Motor neuron (in vitro differentiated cells): ENCODE results near the gene IMPA2. TPM values are rescaled to one million over a fixed set of nuclear protein-coding genes. Genes with fewer than 3 reads are reported as not detected.
"Not testable (repeated sequence)": the region's sequence is repeated elsewhere in the genome, so short reads cannot be mapped to it uniquely, and the experiment has no call there.

Experiments used
- ATAC-seq, 8 experiments: fragments of 200-7000 bp; cut with Tn5 transposase; replicated peaks in 6 of 8; 2 replicates each; pipeline ENCODE4 v1.8.0; 2021; ENCODE audit warnings: mild to moderate bottlenecking in 8 of 8, moderate library complexity in 8 of 8
- H3K27ac ChIP-seq, 2 donors: fragments of 250-450 bp; sonication (Bioruptor Pico); 2 replicates each; pipeline ENCODE4 v1.9.0; 2021; ENCODE audit warnings: antibody characterized with exemption in 2 of 2, mild to moderate bottlenecking in 2 of 2, moderate library complexity in 1 of 2
- H3K4me1 ChIP-seq, 2 donors: fragments of 250-450 bp; sonication (Bioruptor Pico); replicated peaks in 1 of 2; 2 replicates each; pipeline ENCODE4 v1.6.1; 2021; ENCODE audit warnings: antibody characterized with exemption in 2 of 2, mild to moderate bottlenecking in 2 of 2, moderate library complexity in 1 of 2
- H3K4me3 ChIP-seq, 5 donors: fragments of 250-450 bp; sonication (Bioruptor Pico); 2 replicates each; pipeline ENCODE4 v1.9.0; 2021; ENCODE audit warnings: antibody characterized with exemption in 5 of 5, mild to moderate bottlenecking in 5 of 5, moderate library complexity in 4 of 5
- WGBS, 10 experiments: fragments of 450-650 bp; shearing (Covaris generic); methylation state at CpG; one replicate each; pipeline ENCODE4 v1.0.0; 2022; 5-methylcytosine and 5-hydroxymethylcytosine counted together
- in situ Hi-C, 9 experiments: fragments of 400-800 bp; cut with MboI; loops; one replicate each; pipeline ENCODE4 v1.15.0; 2021; ENCODE audit warnings: low sequenced_read_pairs in 9 of 9, low pct_unique_long_range_greater_than_20kb in 2 of 9; ENCODE audit not compliant: unreplicated experiment in 9 of 9
- total RNA-seq, 8 experiments: library from RNA; unstranded; fragments of 300-600 nt; gene quantifications; 2 replicates each; pipeline versions ENCODE4 v1.2.3 to v1.2.4, GENCODE V29; 2022

Gene IMPA2
- total RNA-seq = 10 to 100 TPM in 5 of 8 experiments, 1 to 10 TPM in 3; 4.1 to 54.1 (median 16.8) TPM

DNA sequence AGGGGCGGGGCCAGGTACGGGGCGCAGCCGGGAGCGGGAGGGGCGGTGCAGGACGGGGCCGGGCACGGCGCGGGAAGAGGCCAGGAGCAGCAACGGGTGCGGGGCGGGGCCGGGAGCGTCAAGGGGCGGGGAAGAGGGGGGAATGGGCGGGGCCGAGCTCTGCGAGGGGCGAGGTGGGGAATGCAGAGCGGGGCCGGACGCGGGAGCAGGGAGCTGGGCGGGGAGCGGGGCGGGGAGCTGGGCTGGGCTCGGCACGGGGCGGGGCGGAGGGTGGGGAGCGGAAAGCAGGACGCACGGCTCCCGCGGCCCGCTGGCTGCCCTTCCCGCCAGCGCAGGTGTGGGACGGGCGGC is at the start of gene IMPA2:
IMPA2 (plus strand) TSS at position 316 of the 351 bp plus-strand sequence. CDS start 163 bp downstream, outside the sequence.
- in situ Hi-C loops = no loop called here
- no CpG with 5 or more reads among the region's 42 CpGs for WGBS, 10 experiments
- ATAC-seq = no peak
- Histone ChIP-seq H3K4me1 (peaks cover 13 to 16% of the 10 kb centered on the region in 2 donors), H3K4me3 (peak within 1 kb of the TSS; percentile 53 to 85 (median 62)), H3K27ac (peak within 1 kb of the TSS in 1 of 2 donors; percentile 62)

DNA sequence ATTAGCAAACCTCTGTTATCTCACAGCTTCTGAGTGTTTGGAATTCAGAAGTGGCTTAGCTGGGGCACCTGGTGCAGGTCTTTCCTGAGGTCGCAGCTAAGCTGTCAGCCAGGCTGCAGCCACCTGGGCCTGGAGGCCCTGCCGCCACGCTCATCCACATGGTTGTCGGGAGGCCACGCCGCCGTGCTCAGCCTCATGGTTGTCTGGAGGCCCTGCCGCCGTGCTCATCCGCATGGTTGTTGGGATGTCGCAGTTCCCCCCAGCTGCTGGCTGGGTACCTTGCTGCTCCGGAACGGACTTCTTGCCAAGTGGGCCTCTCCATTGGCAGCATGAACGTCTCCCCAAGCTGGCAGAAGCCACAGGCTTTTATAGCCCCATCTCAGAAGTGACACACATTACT is 48.9 kb upstream of the IMPA2 start:
- no peak for ATAC-seq
- H3K4me1 ChIP-seq = no peaks in the 10 kb centered on the region
- no peak overlapping the region for H3K27ac ChIP-seq
- in situ Hi-C loops = loop anchor here in 6 of 9 experiments (10.0 to 25.0 kb wide), 3 partner anchors 95 to 105 kb away; no protein-coding TSS in a partner anchor
- WGBS, 10 experiments = 83 to 93% (median 88%) methylated on average over 1 to 5 of the region's 14 CpGs; no CpG with 5 or more reads in 6 of the 10 experiments
- H3K4me3 ChIP-seq = no peak overlapping the region

DNA sequence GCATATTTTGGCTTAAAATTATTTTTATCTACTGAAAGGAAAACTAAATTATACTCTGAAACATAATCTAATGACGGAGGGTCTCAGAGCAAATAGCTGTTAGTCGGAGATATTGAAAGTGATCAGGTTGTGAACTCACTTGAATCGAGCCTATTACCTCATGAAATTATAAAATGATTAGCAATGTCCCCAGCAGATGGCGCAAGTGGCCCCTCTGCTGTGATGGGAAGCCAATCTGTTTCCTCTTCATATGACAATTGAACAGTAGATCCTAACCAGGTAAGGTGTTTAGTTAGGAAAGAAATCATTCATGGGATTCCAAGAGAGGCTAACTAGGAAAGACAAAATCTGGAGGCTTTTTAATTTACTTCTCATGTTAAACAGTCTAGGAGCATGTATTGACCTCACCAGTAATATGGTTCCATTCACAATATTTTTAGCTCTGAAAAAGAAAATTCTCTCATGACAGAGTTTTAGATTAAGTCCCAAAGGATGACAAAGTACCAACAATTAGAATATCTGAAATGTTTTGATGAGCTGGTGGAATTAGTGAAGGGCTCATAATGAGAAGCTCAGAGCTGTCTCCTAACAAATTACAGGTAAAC is 43.3 kb upstream of the IMPA2 start:
- ATAC-seq = peak in 7 of 8 experiments; percentile 56 to 82 (median 72)
- 0 to 60% (median 3%) methylated on average over 1 to 4 of the region's 4 CpGs; no CpG with 5 or more reads in 1 of the 10 experiments for WGBS, 10 experiments

DNA sequence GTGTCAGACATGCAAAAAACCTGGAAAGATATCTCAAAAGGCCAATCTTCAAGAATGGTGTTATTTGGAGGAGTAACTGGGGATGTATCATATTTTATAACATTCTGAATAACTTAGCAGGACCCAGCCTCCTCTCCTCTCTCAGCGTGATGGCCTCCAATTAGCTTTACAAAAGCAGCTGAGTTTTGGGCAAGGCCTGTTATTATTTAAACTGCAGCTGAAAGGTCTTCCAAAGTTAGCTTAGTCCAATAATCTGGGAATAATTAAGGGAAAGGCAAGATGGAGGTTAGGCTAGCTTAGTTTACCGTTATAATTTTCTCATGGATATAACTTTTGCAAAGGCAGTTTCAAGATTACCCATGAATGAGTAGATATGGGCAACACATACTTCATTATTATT is 40.4 kb upstream of the IMPA2 start:
- WGBS, 10 experiments = 0 to 94% (median 50%) methylated on average over 1 to 2 of the region's 2 CpGs; no CpG with 5 or more reads in 3 of the 10 experiments
- no peak overlapping the region for H3K4me3 ChIP-seq
- no peaks in the 10 kb centered on the region for H3K4me1 ChIP-seq
- ATAC-seq = no peak
- no peak overlapping the region for H3K27ac ChIP-seq
- in situ Hi-C loops = loop anchor here in 6 of 9 experiments (10.0 to 25.0 kb wide), 3 partner anchors 54 to 104 kb away; no protein-coding TSS in a partner anchor

More for the DNA sequence above, 43.3 kb upstream of the IMPA2 start:
- H3K4me1 ChIP-seq = no peaks in the 10 kb centered on the region
- in situ Hi-C loops = loop anchor here in 6 of 9 experiments (10.0 to 25.0 kb wide), 3 partner anchors 97 to 101 kb away; no protein-coding TSS in a partner anchor
- H3K27ac ChIP-seq = no peak overlapping the region
- H3K4me3 ChIP-seq = no peak overlapping the region

DNA sequence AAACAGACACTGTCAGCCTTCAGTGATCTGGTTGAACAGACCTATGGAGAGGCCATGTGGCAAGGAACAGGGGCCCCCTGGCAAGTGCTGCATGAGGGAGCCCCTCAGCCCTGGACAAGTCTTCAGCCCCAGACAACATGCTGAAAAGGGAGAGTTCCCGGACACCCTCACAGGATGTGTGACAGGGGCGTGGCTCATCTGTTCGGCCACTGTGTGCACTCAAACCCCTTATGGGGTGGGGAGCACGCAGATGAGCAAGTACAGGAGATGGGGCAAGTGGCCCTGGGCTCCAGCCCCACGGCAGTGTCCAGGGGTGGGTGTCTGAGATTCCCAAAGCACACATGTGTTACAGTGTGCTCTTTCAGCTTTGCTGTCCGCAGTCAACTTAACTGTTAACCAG is 37.8 kb upstream of the IMPA2 start:
- in situ Hi-C loops = loop anchor here in 6 of 9 experiments (10.0 to 25.0 kb wide), 3 partner anchors 51 to 106 kb away; no protein-coding TSS in a partner anchor
- Histone ChIP-seq H3K27ac (no peak overlapping the region), H3K4me3 (no peak overlapping the region), H3K4me1 (peaks cover 0 to 3% of the 10 kb centered on the region in 2 donors)
- 63 to 100% (median 72%) methylated on average over 1 to 4 of the region's 6 CpGs; no CpG with 5 or more reads in 4 of the 10 experiments for WGBS, 10 experiments
- ATAC-seq = no peak

DNA sequence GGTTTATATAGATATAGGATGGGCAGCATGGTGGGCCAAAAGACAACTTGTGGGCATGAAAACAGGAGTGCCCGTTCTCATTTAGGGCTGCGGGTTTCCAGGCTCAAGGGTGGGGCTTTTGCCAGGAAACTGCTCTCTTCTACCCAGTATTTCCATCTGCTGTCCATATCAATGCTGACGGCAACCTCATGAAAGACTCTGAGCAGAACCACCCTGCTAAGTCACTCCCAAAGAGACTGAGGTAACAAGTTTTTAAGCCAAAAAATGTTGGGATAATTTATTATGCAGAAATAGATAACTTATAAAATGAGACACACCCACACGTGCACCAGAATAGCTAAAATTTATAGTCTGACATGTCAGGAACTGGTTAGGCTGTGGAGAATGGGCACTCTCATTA is 37.1 kb upstream of the IMPA2 start:
- 23 to 100% (median 92%) methylated on average over 1 to 4 of the region's 4 CpGs; no CpG with 5 or more reads in 1 of the 10 experiments for WGBS, 10 experiments
- in situ Hi-C loops = loop anchor here in 6 of 9 experiments (10.0 to 25.0 kb wide), 3 partner anchors 51 to 107 kb away; no protein-coding TSS in a partner anchor
- peaks cover 0 to 3% of the 10 kb centered on the region in 2 donors for H3K4me1 ChIP-seq
- no peak overlapping the region for H3K27ac ChIP-seq
- no peak overlapping the region for H3K4me3 ChIP-seq
- ATAC-seq = peak in 2 of 8 experiments; percentile 7 to 32

DNA sequence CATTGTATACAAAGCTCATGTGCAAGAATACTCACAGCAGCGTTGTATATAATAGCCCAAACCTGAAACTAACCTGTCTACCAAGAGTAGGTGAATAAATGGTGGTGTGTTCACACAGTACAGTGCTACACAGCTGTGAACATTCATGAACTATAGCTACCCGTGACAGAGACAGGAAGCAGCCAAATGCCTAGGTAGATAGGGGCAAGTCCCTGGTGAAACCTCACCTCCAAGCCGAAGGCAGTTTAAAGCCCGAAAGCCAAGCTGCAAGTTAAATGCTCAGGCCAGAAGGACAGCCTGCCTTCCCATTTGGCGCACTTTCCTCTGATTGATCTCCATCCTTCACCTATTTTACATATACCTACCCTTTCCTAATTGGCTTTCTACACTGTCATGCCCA is 36.5 kb upstream of the IMPA2 start:
- WGBS, 10 experiments = 79 to 100% (median 87%) methylated on average over 1 to 5 of the region's 5 CpGs; no CpG with 5 or more reads in 2 of the 10 experiments
- in situ Hi-C loops = loop anchor here in 6 of 9 experiments (10.0 to 25.0 kb wide), 3 partner anchors 50 to 107 kb away; no protein-coding TSS in a partner anchor

DNA sequence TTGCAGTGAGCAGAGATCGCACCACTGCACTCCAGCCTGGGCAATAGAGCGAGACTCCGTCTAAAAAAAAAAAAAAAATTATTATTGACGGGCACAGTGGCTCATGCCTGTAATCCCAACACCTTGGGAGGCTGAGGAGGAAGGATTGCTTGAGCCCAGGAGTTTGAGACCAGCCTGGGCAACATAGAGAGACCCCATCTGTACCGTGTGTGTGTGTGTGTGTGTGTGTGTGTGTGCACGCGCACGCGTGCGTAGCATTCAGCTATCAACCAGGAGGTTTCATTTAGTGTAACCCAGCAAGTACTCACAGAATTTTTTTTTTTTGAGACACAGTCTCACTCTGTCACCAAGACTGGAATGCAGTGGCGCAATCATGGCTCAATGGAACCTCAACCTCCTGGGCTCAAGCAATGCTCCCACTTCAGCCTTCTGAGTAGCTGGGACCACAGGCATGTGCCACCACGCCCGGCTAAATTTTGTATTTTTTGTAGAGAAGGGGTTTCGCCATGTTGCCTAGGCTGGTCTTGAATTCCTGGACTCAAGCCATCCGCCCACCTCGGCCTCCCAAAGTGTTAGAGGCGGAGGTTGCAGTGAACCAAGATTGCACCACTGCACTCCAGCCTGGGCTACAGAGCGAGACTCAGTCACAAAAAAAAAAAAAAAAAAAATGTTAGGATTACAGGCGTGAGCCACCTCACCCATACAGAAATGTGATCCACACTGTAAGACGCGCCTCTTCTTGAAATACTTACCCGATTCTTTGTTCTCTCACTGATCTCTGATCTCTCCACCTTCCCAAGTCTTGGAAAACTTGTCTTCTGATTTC is 35.3 kb upstream of the IMPA2 start:
- not testable (repeated sequence) for H3K27ac ChIP-seq, ATAC-seq, H3K4me3 ChIP-seq, H3K4me1 ChIP-seq
- in situ Hi-C loops = loop anchor here in 6 of 9 experiments (10.0 to 25.0 kb wide), 3 partner anchors 49 to 109 kb away; no protein-coding TSS in a partner anchor
- 33 to 100% (median 88%) methylated on average over 1 to 16 of the region's 22 CpGs; no CpG with 5 or more reads in 1 of the 10 experiments for WGBS, 10 experiments

More for the DNA sequence above, 36.5 kb upstream of the IMPA2 start:
- Histone ChIP-seq H3K4me3 (no peak overlapping the region), H3K4me1 (peaks cover 0 to 3% of the 10 kb centered on the region in 2 donors), H3K27ac (no peak overlapping the region)
- ATAC-seq = no peak

DNA sequence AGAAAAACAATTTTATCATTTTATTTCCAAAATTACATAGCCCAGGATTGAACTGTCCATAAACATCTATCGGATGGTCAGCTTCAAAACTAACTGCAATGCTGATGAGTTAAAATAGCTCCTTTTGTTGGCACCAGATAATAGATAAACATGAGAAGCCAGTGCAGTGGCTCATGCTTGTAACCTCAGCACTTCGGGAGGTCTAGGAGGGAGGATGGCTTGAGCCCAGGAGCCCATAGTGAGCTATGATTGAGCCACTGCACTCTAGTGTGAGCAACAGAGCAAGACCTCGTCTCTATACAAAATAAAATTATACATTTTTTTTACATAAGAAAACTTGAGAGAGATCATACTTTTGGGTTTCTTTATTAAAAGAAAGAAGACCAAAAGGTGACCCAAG is 34.6 kb upstream of the IMPA2 start:
- H3K4me3 ChIP-seq = peak overlapping the region in 1 of 5 donors; percentile 14

DNA sequence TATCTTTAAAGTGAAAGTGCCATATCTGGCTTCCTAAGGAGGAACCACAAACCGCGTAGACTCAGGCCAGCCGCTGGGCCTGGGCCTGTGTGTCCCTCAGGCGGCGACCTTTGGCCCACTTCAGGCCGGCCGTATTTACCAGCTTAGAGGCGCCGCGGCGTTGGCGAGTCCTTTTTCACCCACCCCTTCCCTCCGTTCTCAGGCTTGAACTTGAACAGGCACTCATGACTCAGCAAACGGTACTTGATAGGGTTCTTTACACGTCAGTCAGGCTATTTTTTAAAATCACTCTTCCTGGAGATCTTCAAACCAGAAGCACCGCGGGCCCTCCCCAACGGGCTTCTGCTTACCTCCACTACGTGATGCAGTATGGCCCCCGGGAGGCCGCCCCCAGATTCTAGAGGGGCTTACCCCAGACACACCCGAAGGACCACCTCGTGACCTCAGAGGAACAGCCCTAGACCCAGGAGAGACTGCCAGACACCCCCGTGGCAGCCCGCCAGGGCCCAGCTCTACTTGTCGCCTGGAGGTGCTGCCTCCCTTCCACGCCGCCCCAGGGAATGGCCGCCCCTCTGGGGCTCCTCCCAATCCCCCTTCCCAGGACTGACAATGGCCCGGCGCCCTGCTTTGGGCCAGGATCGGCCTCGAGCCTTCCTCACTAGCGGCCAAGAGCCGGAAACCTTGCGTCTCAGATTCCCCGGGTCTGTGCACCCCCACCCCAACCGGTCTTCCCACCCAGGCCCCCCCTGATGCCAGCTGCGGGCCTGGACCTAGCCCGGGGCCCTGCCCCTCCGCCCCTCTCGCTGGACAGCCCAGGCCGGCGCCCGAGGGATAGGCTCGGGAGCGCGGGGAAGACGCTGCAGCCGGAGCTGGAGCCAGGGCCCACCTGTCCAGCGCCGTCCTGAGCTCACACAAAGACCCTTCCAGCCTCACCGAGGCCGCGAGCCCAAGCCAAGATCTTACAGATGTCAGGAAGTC is 33.8 kb upstream of the IMPA2 start:
- Histone ChIP-seq H3K4me3 (peak overlapping the region in 1 of 5 donors; percentile 14), H3K27ac (no peak overlapping the region), H3K4me1 (peaks cover 0 to 3% of the 10 kb centered on the region in 2 donors)
- in situ Hi-C loops = loop anchor here in 6 of 9 experiments (10.0 to 25.0 kb wide), 3 partner anchors 47 to 110 kb away; no protein-coding TSS in a partner anchor
- 0 to 30% (median 5%) methylated on average over 1 to 10 of the region's 55 CpGs; no CpG with 5 or more reads in 4 of the 10 experiments for WGBS, 10 experiments
- ATAC-seq = peak; percentile 81 to 96 (median 94)

More for the DNA sequence above, 34.6 kb upstream of the IMPA2 start:
- ATAC-seq = peak in 6 of 8 experiments; percentile 12 to 61 (median 24)
- Histone ChIP-seq H3K27ac (no peak overlapping the region), H3K4me1 (peaks cover 0 to 3% of the 10 kb centered on the region in 2 donors)
- in situ Hi-C loops = loop anchor here in 6 of 9 experiments (10.0 to 25.0 kb wide), 3 partner anchors 48 to 109 kb away; no protein-coding TSS in a partner anchor
- WGBS, 10 experiments = 14 to 68% (median 44%) methylated on average over 1 to 3 of the region's 3 CpGs

DNA sequence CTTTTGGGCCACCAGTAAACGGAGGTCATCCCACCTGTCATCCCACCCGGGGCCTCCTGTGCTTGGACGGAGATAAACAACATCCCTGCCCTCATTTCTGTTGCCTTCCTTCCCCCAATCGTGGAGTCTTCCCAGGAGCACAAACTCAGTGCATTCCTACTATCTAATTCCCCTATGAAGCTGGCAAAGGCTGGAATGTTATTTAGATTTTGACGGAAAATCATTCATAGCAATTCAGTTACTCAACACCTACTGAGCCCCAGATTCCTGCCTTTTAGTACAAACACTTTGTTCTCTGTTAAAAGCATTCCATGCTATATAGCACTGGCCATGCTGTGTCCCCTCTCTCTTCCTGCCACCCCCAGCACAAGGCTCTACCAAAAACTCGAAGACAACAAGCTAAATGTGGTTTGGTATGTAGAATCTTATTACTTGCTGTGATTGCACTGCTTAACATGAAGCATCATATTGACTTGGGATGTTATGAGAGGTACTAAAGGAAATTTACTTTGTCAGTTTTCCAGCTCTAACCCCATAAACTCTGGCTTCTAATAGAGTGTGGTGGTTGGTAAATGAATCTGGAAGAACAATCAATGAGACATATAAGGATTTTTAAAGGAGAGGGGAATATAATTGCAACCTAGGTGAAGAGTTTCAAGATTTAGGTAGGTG is 32.3 kb upstream of the IMPA2 start:
- H3K27ac ChIP-seq = no peak overlapping the region
- in situ Hi-C loops = loop anchor here in 6 of 9 experiments (10.0 to 25.0 kb wide), 3 partner anchors 46 to 112 kb away; no protein-coding TSS in a partner anchor
- no peak for ATAC-seq
- WGBS, 10 experiments = 17 to 92% (median 71%) methylated on average over 1 to 5 of the region's 6 CpGs; no CpG with 5 or more reads in 3 of the 10 experiments
- H3K4me3 ChIP-seq = no peak overlapping the region
- H3K4me1 ChIP-seq = peaks cover 0 to 3% of the 10 kb centered on the region in 2 donors
